ENCODE measurements around the gene TBC1D25. TPM values are rescaled to one million over a fixed set of nuclear protein-coding genes. Genes with fewer than 3 reads are reported as not detected.

Gene TBC1D25
- total and polyA plus RNA-seq, 7 donors = 5.8 to 14.6 (median 10.4) TPM

DNA sequence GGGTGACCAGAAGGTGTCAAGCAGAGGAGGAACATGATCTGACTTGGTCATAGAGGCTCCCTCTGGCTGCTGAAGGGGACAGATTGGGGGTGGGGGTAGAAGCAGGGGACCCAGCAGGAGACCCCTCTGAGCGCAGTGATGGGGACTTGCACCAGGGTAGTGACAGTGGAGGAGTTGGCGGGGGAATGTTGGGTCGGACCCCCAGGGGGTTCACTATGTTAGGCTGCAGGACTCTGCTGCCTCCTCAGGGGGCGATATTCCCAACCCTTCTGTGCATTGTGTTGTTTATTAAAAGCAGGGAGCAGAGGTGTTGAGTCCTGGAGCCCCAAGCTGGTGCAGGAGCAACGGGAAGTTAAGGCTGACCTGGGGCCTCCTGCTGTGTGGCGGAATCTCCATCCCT, 66.6 kb downstream of the TBC1D25 start:
- Histone ChIP-seq H3K27ac (no peak overlapping the region), H3K4me1 (no peaks in the 10 kb centered on the region), H3K27me3 (no peaks in the 10 kb centered on the region), H3K4me3 (no peak overlapping the region), H3K9me3 (no peaks in the 10 kb centered on the region), H3K36me3 (peaks cover 2 to 41% (median 6%) of the 10 kb centered on the region in 4 donors)
- intact Hi-C loops (cut with DNase I) = no loop called here
- no peak for DNase-seq
- 91% methylated on average over 6 of the region's 6 CpGs for WGBS, 2 donors
- TF ChIP-seq, protein P1, sequence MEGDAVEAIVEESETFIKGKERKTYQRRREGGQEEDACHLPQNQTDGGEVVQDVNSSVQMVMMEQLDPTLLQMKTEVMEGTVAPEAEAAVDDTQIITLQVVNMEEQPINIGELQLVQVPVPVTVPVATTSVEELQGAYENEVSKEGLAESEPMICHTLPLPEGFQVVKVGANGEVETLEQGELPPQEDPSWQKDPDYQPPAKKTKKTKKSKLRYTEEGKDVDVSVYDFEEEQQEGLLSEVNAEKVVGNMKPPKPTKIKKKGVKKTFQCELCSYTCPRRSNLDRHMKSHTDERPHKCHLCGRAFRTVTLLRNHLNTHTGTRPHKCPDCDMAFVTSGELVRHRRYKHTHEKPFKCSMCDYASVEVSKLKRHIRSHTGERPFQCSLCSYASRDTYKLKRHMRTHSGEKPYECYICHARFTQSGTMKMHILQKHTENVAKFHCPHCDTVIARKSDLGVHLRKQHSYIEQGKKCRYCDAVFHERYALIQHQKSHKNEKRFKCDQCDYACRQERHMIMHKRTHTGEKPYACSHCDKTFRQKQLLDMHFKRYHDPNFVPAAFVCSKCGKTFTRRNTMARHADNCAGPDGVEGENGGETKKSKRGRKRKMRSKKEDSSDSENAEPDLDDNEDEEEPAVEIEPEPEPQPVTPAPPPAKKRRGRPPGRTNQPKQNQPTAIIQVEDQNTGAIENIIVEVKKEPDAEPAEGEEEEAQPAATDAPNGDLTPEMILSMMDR (IDR thresholded peaks at IDR 0.05) = no peak
- TF ChIP-seq POLR2A (IDR thresholded peaks at IDR 0.05) (no peak), EP300 (IDR thresholded peaks at IDR 0.05) (no peak), POLR2AphosphoS5 (IDR thresholded peaks at IDR 0.05) (no peak)

DNA sequence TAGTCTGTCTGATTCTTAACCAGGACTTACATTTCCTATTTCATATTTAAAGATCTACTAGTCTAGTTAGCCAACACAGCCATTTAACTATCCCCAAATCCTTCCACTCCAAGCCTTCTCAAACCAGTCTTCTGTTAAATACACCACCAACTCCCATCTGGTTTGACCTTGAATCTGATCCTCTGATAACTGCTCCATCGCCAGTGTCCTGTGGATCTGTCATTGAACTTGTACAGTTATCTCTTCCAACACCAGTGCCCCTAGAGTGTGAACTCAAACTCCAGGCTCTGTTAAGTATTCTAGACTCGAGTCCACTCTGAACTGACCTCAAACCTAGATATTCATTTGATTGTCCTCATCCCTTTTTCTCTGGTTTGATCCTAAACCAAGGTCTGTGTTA, 72.2 kb downstream of the TBC1D25 start:
- no peak overlapping the region for H3K4me3 ChIP-seq
- H3K9me3 ChIP-seq = no peaks in the 10 kb centered on the region
- WGBS, 2 donors = 49 to 73% methylated on average over 2 of the region's 2 CpGs
- TF ChIP-seq, protein P1 (IDR thresholded peaks at IDR 0.05) = no peak
- no peak for TF ChIP-seq POLR2AphosphoS5 (IDR thresholded peaks at IDR 0.05)
- H3K27ac ChIP-seq = no peak overlapping the region
- DNase-seq = peak; percentile 12
- no peaks in the 10 kb centered on the region for H3K4me1 ChIP-seq
- intact Hi-C loops (cut with DNase I) = no loop called here
- H3K27me3 ChIP-seq = no peaks in the 10 kb centered on the region
- no peaks in the 10 kb centered on the region for H3K36me3 ChIP-seq

Small RNA genes lying within 50 kb of the gene (small RNA-seq; reads per million reads assigned to genes)
- 0 reads per million in 3 donors for gene MRPL32P1

Other genes starting within 250 kb of the TBC1D25 start
- gene SSX3, start 183.0 kb upstream of the TBC1D25 start, total RNA-seq = not detected
- gene SSX3, start 183.0 kb upstream of the TBC1D25 start, polyA plus RNA-seq = not detected
- gene SSX4, start 156.2 kb upstream of the TBC1D25 start, total RNA-seq = not detected
- gene SSX4, start 156.2 kb upstream of the TBC1D25 start, polyA plus RNA-seq = not detected
- not detected for gene SSX4B, start 127.8 kb upstream of the TBC1D25 start, total RNA-seq
- not detected for gene SSX4B, start 127.8 kb upstream of the TBC1D25 start, polyA plus RNA-seq
- 1 to 10 TPM; 1.9 to 4.6 (median 3.7) TPM for gene SLC38A5, start 69.5 kb upstream of the TBC1D25 start, total RNA-seq
- 10 to 100 TPM in 1 of 3 donors, 1 to 10 TPM in 2; 3.7 to 68.4 (median 4.2) TPM for gene SLC38A5, start 69.5 kb upstream of the TBC1D25 start, polyA plus RNA-seq
- gene FTSJ1, start 63.5 kb upstream of the TBC1D25 start, total RNA-seq = 10 to 100 TPM; 24.6 to 39.9 (median 28.4) TPM
- 10 to 100 TPM; 15.6 to 37.4 (median 18.5) TPM for gene FTSJ1, start 63.5 kb upstream of the TBC1D25 start, polyA plus RNA-seq
- gene PORCN, start 30.7 kb upstream of the TBC1D25 start, total RNA-seq = 10 to 100 TPM; 12.2 to 13.3 (median 12.9) TPM
- gene PORCN, start 30.7 kb upstream of the TBC1D25 start, polyA plus RNA-seq = 1 to 10 TPM; 1.2 to 7.4 (median 3.2) TPM
- 10 to 100 TPM; 14.3 to 25.3 (median 18.6) TPM for gene EBP, start 17.9 kb upstream of the TBC1D25 start, total RNA-seq
- gene EBP, start 17.9 kb upstream of the TBC1D25 start, polyA plus RNA-seq = 100 to 1,000 TPM in 1 of 3 donors, 10 to 100 TPM in 2; 47.4 to 310 (median 65.4) TPM
- gene RBM3, start 34.8 kb downstream of the TBC1D25 start, total RNA-seq = 100 to 1,000 TPM in 3 of 4 donors, 10 to 100 TPM in 1; 83.9 to 209 (median 143) TPM
- 100 to 1,000 TPM; 105 to 217 (median 185) TPM for gene RBM3, start 34.8 kb downstream of the TBC1D25 start, polyA plus RNA-seq
- 100 to 1,000 TPM in 3 of 4 donors, 10 to 100 TPM in 1; 99.9 to 132 (median 106) TPM for gene WDR13, start 57.8 kb downstream of the TBC1D25 start, total RNA-seq
- gene WDR13, start 57.8 kb downstream of the TBC1D25 start, polyA plus RNA-seq = 100 to 1,000 TPM in 2 of 3 donors, 10 to 100 TPM in 1; 98.1 to 106 (median 103) TPM
- 1 to 10 TPM; 3.0 to 6.1 (median 4.7) TPM for gene WAS, start 144.1 kb downstream of the TBC1D25 start, total RNA-seq
- 10 to 100 TPM in 1 of 3 donors, 1 to 10 TPM in 2; 3.0 to 23.5 (median 3.7) TPM for gene WAS, start 144.1 kb downstream of the TBC1D25 start, polyA plus RNA-seq
- 1 to 10 TPM; 3.0 to 4.6 (median 3.7) TPM for gene SUV39H1, start 157.0 kb downstream of the TBC1D25 start, total RNA-seq
- gene SUV39H1, start 157.0 kb downstream of the TBC1D25 start, polyA plus RNA-seq = 1 to 10 TPM; 1.8 to 8.5 (median 2.8) TPM
- gene GLOD5, start 222.0 kb downstream of the TBC1D25 start, total RNA-seq = not detected
- 10 to 100 TPM in 2 of 3 donors, 1 to 10 TPM in 1; 7.5 to 22.7 (median 10.8) TPM for gene GLOD5, start 222.0 kb downstream of the TBC1D25 start, polyA plus RNA-seq
- gene GATA1, start 246.9 kb downstream of the TBC1D25 start, total RNA-seq = not detected
- gene GATA1, start 246.9 kb downstream of the TBC1D25 start, polyA plus RNA-seq = not detected